CD4-positive, alpha-beta memory T cell (primary cell): ENCODE data around the gene IKZF5. TPM values are rescaled to one million over a fixed set of nuclear protein-coding genes. Genes with fewer than 3 reads are reported as not detected.

Source experiments
- CTCF ChIA-PET: fragments of 350-600 bp; sonication (Branson Sonifier 250); formaldehyde crosslinking; loops from one replicate; lab custom pipeline; 2021; ENCODE audit warnings: inconsistent platforms; ENCODE audit not compliant: partially characterized antibody; lab: Charles Lee
- POLR2A ChIA-PET: fragments of 350-600 bp; sonication (Branson Sonifier 250); formaldehyde crosslinking; loops from one replicate; lab custom pipeline; 2021; ENCODE audit not compliant: partially characterized antibody; lab: Charles Lee
- DNase-seq, 5 donors: peaks; one replicate each; pipeline versions ENCODE4 v3.0.0 to v3.0.0-alpha.2; 2020 to 2022; ENCODE audit warnings: mixed read lengths in 1 of 5
- H3K27ac ChIP-seq: one replicate; pipeline ENCODE4 v1.7.0; 2013; ENCODE audit warnings: low read depth, low read length
- H3K27me3 ChIP-seq: 2 replicates; pipeline ENCODE4 v1.7.0; 2013; ENCODE audit warnings: mild to moderate bottlenecking, low read length, moderate library complexity; ENCODE audit not compliant: insufficient read depth
- H3K36me3 ChIP-seq: 2 replicates; pipeline ENCODE4 v1.7.0; 2013; ENCODE audit warnings: mild to moderate bottlenecking, low read length, moderate library complexity; ENCODE audit not compliant: insufficient read depth
- H3K4me1 ChIP-seq: 2 replicates; pipeline ENCODE4 v1.7.0; 2013; ENCODE audit warnings: mild to moderate bottlenecking, low read length, moderate library complexity; ENCODE audit not compliant: insufficient read depth
- H3K4me3 ChIP-seq, 2 donors: one replicate each; pipeline ENCODE4 v1.7.0; 2013; ENCODE audit warnings: low read length in 2 of 2, mild to moderate bottlenecking in 1 of 2
- H3K9me3 ChIP-seq, 2 donors: one replicate each; pipeline ENCODE4 v1.7.0; 2013; ENCODE audit warnings: low read length in 2 of 2, control low read depth in 1 of 2; ENCODE audit not compliant: control insufficient read depth in 1 of 2
- H3K27ac Mint-ChIP-seq, 7 donors: one replicate each; pipeline ENCODE4 v1.8.0; 2020 to 2021; ENCODE audit warnings: mixed read lengths in 7 of 7, mild to moderate bottlenecking in 6 of 7, inconsistent platforms in 3 of 7, moderate library complexity in 3 of 7
- H3K27me3 Mint-ChIP-seq, 2 donors: one replicate each; pipeline ENCODE4 v1.8.0; 2020 to 2021; ENCODE audit warnings: mixed read lengths in 2 of 2
- H3K36me3 Mint-ChIP-seq, 2 donors: one replicate each; pipeline ENCODE4 v1.8.0; 2020 to 2021; ENCODE audit warnings: mixed read lengths in 2 of 2, inconsistent platforms in 1 of 2, mild to moderate bottlenecking in 1 of 2
- H3K4me1 Mint-ChIP-seq, 4 donors: one replicate each; pipeline ENCODE4 v1.8.0; 2020 to 2021; ENCODE audit warnings: mixed read lengths in 4 of 4, mild to moderate bottlenecking in 1 of 4
- H3K4me3 Mint-ChIP-seq, 8 donors: one replicate each; pipeline ENCODE4 v1.8.0; 2020 to 2021; ENCODE audit warnings: mixed read lengths in 8 of 8, mild to moderate bottlenecking in 7 of 8, moderate library complexity in 6 of 8, inconsistent platforms in 3 of 8
- H3K9me3 Mint-ChIP-seq, 8 donors: one replicate each; pipeline ENCODE4 v1.8.0; 2020 to 2021; ENCODE audit warnings: mixed read lengths in 8 of 8, mild to moderate bottlenecking in 5 of 8, inconsistent platforms in 3 of 8, moderate library complexity in 1 of 8
- intact Hi-C: fragments of 100-400 bp; cut with micrococcal nuclease; formaldehyde crosslinking; loops from one replicate; pipeline ENCODE4 v1.15.1; 2023
- polyA plus RNA-seq, 2 donors: library from polyadenylated mRNA; unstranded; fragments of 300-500 nt; fragmentation: Illumina TruSeq; gene quantifications; one replicate each; pipeline ENCODE4 v1.2.3, GENCODE V29; 2021
- total RNA-seq, 2 experiments: library from RNA; stranded (reverse); gene quantifications; one replicate each; pipeline ENCODE4 v1.2.3, GENCODE V29; 2021

IKZF5 gene
- total and polyA plus RNA-seq, 4 experiments from 2014 or later, result 11.0 to 45.9 (median 26.0) TPM

GRCh38 chr10:123039632-123039930 lies 31.0 kb upstream of the IKZF5 start:
- CTCF ChIA-PET, result interaction anchor here (7.9 kb wide), 1 partner anchor 519 kb away, joined by 33 read pairs; no protein-coding TSS in a partner anchor
- Histone ChIP-seq H3K4me3 (no peak overlapping the region), H3K27ac (no peak overlapping the region), H3K4me1 (no peaks in the 10 kb centered on the region), H3K36me3 (peaks cover 8% of the 10 kb centered on the region), H3K9me3 (no peaks in the 10 kb centered on the region), H3K27me3 (no peaks in the 10 kb centered on the region)
- H3K27me3 Mint-ChIP-seq, result no peaks in the 10 kb centered on the region
- intact Hi-C loops, result no loop called here
- no peak for DNase-seq
- H3K4me1 Mint-ChIP-seq, result peaks cover 0 to 13% (median 4%) of the 10 kb centered on the region in 4 donors
- H3K9me3 Mint-ChIP-seq, result peaks cover 0 to 2% (median 0%) of the 10 kb centered on the region in 8 donors
- H3K36me3 Mint-ChIP-seq, result peaks cover 39 to 44% of the 10 kb centered on the region in 2 donors
- POLR2A ChIA-PET, result no interaction called here
- H3K4me3 Mint-ChIP-seq, result no peak overlapping the region
- H3K27ac Mint-ChIP-seq, result no peak overlapping the region

- H3K4me1 Mint-ChIP-seq, result peaks cover 0 to 13% (median 4%) of the 10 kb centered on the region in 4 donors
- H3K9me3 ChIP-seq, result no peaks in the 10 kb centered on the region
- no peaks in the 10 kb centered on the region for H3K4me1 ChIP-seq
- peaks cover 45 to 49% of the 10 kb centered on the region in 2 donors for H3K36me3 Mint-ChIP-seq
- peak overlapping the region in 3 of 7 donors; percentile 0 to 36 (median 9) for H3K27ac Mint-ChIP-seq
- ChIA-PET CTCF (interaction anchor here (1.2 kb wide), 1 partner anchor 520 kb away, joined by 3 read pairs; no protein-coding TSS in a partner anchor), POLR2A (no interaction called here)
- H3K36me3 ChIP-seq, result peaks cover 8% of the 10 kb centered on the region
- DNase-seq, result no peak
- H3K27me3 Mint-ChIP-seq, result no peaks in the 10 kb centered on the region
- peaks cover 0 to 2% (median 0%) of the 10 kb centered on the region in 8 donors for H3K9me3 Mint-ChIP-seq
- no peak overlapping the region for H3K4me3 ChIP-seq
- peak overlapping the region in 1 of 8 donors; percentile 26 for H3K4me3 Mint-ChIP-seq
- H3K27me3 ChIP-seq, result no peaks in the 10 kb centered on the region
- H3K27ac ChIP-seq, result no peak overlapping the region
- intact Hi-C loops, result no loop called here
Measured at GRCh38 chr10:123038782-123039631, 30.4 kb upstream of the IKZF5 start.

DNA sequence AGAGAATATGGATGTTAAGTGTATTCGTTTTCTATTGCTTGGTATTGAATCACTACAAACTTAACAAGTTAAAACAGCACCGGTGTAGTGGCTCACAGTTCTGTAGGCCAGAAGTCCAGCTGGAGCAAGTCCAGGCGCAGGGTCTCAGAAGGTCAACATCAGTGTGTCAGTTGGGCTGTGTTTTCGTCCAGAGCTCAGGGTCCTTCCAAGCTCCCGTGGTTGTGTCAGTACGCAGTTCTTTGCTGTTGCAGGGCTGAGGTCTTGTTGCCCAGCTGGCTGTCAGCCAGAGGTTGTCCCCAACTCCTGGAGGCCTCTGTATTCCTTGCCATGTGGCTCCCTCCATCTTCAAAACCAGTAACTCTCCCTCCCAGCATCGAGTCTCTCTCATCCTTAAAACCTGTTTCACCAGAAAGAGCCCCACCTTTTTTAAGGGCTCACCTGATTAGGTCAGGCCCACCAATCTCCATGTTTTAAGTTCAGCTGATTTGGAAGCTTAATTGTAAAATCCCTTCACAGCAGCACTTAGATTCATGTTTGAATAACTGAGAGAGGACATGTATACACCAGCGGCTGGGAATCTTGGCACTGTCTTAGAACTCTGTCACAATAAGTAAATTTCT lies 27.0 kb upstream of the IKZF5 start:
- H3K27me3 Mint-ChIP-seq, result no peaks in the 10 kb centered on the region
- no peaks in the 10 kb centered on the region for H3K27me3 ChIP-seq
- ChIA-PET CTCF (no interaction called here), POLR2A (no interaction called here)
- no peak for DNase-seq
- peaks cover 0 to 8% (median 4%) of the 10 kb centered on the region in 4 donors for H3K4me1 Mint-ChIP-seq
- H3K27ac ChIP-seq, result no peak overlapping the region
- no peak overlapping the region for H3K27ac Mint-ChIP-seq
- no peaks in the 10 kb centered on the region for H3K4me1 ChIP-seq
- H3K36me3 Mint-ChIP-seq, result peaks cover 37 to 40% of the 10 kb centered on the region in 2 donors
- H3K4me3 Mint-ChIP-seq, result no peak overlapping the region
- H3K9me3 Mint-ChIP-seq, result peaks cover 0 to 2% (median 0%) of the 10 kb centered on the region in 8 donors
- no peak overlapping the region for H3K4me3 ChIP-seq
- intact Hi-C loops, result no loop called here
- peaks cover 8% of the 10 kb centered on the region for H3K36me3 ChIP-seq
- H3K9me3 ChIP-seq, result no peaks in the 10 kb centered on the region

GRCh38 chr10:123034332-123034731 lies 25.7 kb upstream of the IKZF5 start:
- H3K27ac ChIP-seq, result no peak overlapping the region
- no peak overlapping the region for H3K4me3 Mint-ChIP-seq
- peaks cover 8% of the 10 kb centered on the region for H3K36me3 ChIP-seq
- H3K4me1 ChIP-seq, result no peaks in the 10 kb centered on the region
- ChIA-PET CTCF (interaction anchor here (1.1 kb wide), 1 partner anchor 11 kb away, joined by 3 read pairs; no protein-coding TSS in a partner anchor), POLR2A (no interaction called here)
- H3K4me3 ChIP-seq, result no peak overlapping the region
- H3K36me3 Mint-ChIP-seq, result peaks cover 32 to 46% of the 10 kb centered on the region in 2 donors
- peaks cover 0 to 2% (median 0%) of the 10 kb centered on the region in 8 donors for H3K9me3 Mint-ChIP-seq
- H3K27ac Mint-ChIP-seq, result peak overlapping the region in 4 of 7 donors; percentile 5 to 38 (median 18)
- no peaks in the 10 kb centered on the region for H3K27me3 ChIP-seq
- no peaks in the 10 kb centered on the region for H3K9me3 ChIP-seq
- H3K27me3 Mint-ChIP-seq, result no peaks in the 10 kb centered on the region
- no peak for DNase-seq
- intact Hi-C loops, result no loop called here
- peaks cover 0 to 6% (median 4%) of the 10 kb centered on the region in 4 donors for H3K4me1 Mint-ChIP-seq

GRCh38 chr10:123031124-123031523 lies 22.5 kb upstream of the IKZF5 start:
- H3K27ac ChIP-seq, result no peak overlapping the region
- Mint-ChIP-seq H3K9me3 (no peaks in the 10 kb centered on the region), H3K36me3 (peaks cover 21 to 34% of the 10 kb centered on the region in 2 donors), H3K27me3 (no peaks in the 10 kb centered on the region), H3K4me3 (no peak overlapping the region), H3K4me1 (peaks cover 0 to 1% (median 0%) of the 10 kb centered on the region in 4 donors), H3K27ac (peak overlapping the region in 1 of 7 donors; percentile 75)
- H3K27me3 ChIP-seq, result no peaks in the 10 kb centered on the region
- H3K4me1 ChIP-seq, result no peaks in the 10 kb centered on the region
- no peak overlapping the region for H3K4me3 ChIP-seq
- H3K9me3 ChIP-seq, result no peaks in the 10 kb centered on the region
- POLR2A ChIA-PET, result no interaction called here
- DNase-seq, result no peak
- CTCF ChIA-PET, result interaction anchor here (1.2 to 1.6 kb wide), 2 partner anchors 12 to 21 kb away, joined by 3 to 6 read pairs; no protein-coding TSS in a partner anchor
- intact Hi-C loops, result no loop called here
- H3K36me3 ChIP-seq, result no peaks in the 10 kb centered on the region

DNA sequence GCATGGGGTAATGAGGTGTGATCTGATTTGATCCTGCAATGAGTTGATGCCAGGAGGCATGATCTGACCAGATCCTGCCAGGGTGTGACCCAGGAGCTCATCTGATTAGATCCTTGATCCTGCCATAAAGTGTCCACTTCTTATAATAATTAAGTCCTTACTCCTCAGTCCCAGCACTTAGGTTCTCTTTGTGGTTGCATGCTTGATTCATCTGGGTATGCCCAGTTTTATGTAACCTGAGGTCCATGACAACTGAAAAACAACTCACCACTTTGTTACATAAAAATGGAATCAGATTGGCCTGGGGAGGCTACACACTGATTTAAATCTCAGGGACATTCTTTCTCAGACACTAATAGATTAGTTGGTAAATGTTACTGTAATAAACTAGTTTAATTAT lies 19.3 kb upstream of the IKZF5 start:
- ChIA-PET POLR2A (no interaction called here), CTCF (no interaction called here)
- intact Hi-C loops, result no loop called here
- Histone ChIP-seq H3K36me3 (no peaks in the 10 kb centered on the region), H3K4me3 (no peak overlapping the region), H3K4me1 (no peaks in the 10 kb centered on the region), H3K27me3 (no peaks in the 10 kb centered on the region), H3K9me3 (no peaks in the 10 kb centered on the region), H3K27ac (no peak overlapping the region)
- Mint-ChIP-seq H3K4me1 (peaks cover 0 to 3% (median under 1%) of the 10 kb centered on the region in 4 donors), H3K36me3 (peaks cover 6 to 13% of the 10 kb centered on the region in 2 donors), H3K4me3 (no peak overlapping the region), H3K9me3 (no peaks in the 10 kb centered on the region), H3K27me3 (no peaks in the 10 kb centered on the region), H3K27ac (peak overlapping the region in 1 of 7 donors; percentile 1)
- no peak for DNase-seq

- no peak for DNase-seq
- Mint-ChIP-seq H3K9me3 (no peaks in the 10 kb centered on the region), H3K27me3 (no peaks in the 10 kb centered on the region), H3K4me3 (no peak overlapping the region), H3K27ac (no peak overlapping the region), H3K36me3 (peaks cover 5 to 12% of the 10 kb centered on the region in 2 donors), H3K4me1 (peaks cover 0 to 3% (median under 1%) of the 10 kb centered on the region in 4 donors)
- Histone ChIP-seq H3K27me3 (no peaks in the 10 kb centered on the region), H3K36me3 (no peaks in the 10 kb centered on the region), H3K9me3 (no peaks in the 10 kb centered on the region), H3K27ac (no peak overlapping the region), H3K4me3 (no peak overlapping the region), H3K4me1 (no peaks in the 10 kb centered on the region)
- intact Hi-C loops, result no loop called here
- ChIA-PET CTCF (no interaction called here), POLR2A (no interaction called here)
Measured at GRCh38 chr10:123026302-123026701, 17.7 kb upstream of the IKZF5 start.
